HG02981 (cell line): Measurements from ENCODE around the gene TMEM179.

Source experiments
- ATAC-seq: cut with Tn5 transposase; IDR thresholded peaks from one replicate; pipeline ENCODE4 v1.9.1; 2021; ENCODE audit warnings: mild to moderate bottlenecking, moderate library complexity; ENCODE audit not compliant: unreplicated experiment

TMEM179 gene

GRCh38 chr14:104573930-104574329 is 30.6 kb downstream of the TMEM179 start:
- no peak for ATAC-seq

- ATAC-seq, result no peak
These were observed 31.9 kb downstream of the TMEM179 start for GRCh38 chr14:104572668-104573067.

GRCh38 chr14:104572024-104572626 is 32.4 kb downstream of the TMEM179 start:
- ATAC-seq, result no peak

GRCh38 chr14:104571246-104571645 is 33.3 kb downstream of the TMEM179 start:
- ATAC-seq, result no peak

- ATAC-seq, result no peak
These were observed 35.1 kb downstream of the TMEM179 start for GRCh38 chr14:104569435-104569834.

GRCh38 chr14:104568620-104569019 is 36.0 kb downstream of the TMEM179 start:
- ATAC-seq, result no peak

GRCh38 chr14:104567957-104568225 is 36.7 kb downstream of the TMEM179 start:
- ATAC-seq, result no peak

GRCh38 chr14:104567141-104567956 is 37.2 kb downstream of the TMEM179 start:
- no peak for ATAC-seq

GRCh38 chr14:104564744-104565679 is 39.6 kb downstream of the TMEM179 start:
- no peak for ATAC-seq

GRCh38 chr14:104563742-104564615 is 40.6 kb downstream of the TMEM179 start:
- ATAC-seq, result no peak

GRCh38 chr14:104563191-104563741 is 41.3 kb downstream of the TMEM179 start:
- ATAC-seq, result no peak

GRCh38 chr14:104562606-104563005 is 42.0 kb downstream of the TMEM179 start:
- no peak for ATAC-seq

GRCh38 chr14:104561632-104562495 is 42.7 kb downstream of the TMEM179 start:
- no peak for ATAC-seq

GRCh38 chr14:104561124-104561557 is 43.4 kb downstream of the TMEM179 start:
- no peak for ATAC-seq

GRCh38 chr14:104560586-104560945 is 44.0 kb downstream of the TMEM179 start:
- no peak for ATAC-seq

GRCh38 chr14:104559804-104560585 is 44.6 kb downstream of the TMEM179 start:
- ATAC-seq, result no peak

- ATAC-seq, result no peak
These were observed 45.4 kb downstream of the TMEM179 start for GRCh38 chr14:104559028-104559803.
